GM19438 (cell line): ENCODE results near the gene ITGA3.

ENCODE experiments used
- ATAC-seq: cut with Tn5 transposase; IDR thresholded peaks from one replicate; pipeline ENCODE4 v1.9.1; 2021; ENCODE audit warnings: low read depth; ENCODE audit not compliant: unreplicated experiment

ITGA3 gene

DNA sequence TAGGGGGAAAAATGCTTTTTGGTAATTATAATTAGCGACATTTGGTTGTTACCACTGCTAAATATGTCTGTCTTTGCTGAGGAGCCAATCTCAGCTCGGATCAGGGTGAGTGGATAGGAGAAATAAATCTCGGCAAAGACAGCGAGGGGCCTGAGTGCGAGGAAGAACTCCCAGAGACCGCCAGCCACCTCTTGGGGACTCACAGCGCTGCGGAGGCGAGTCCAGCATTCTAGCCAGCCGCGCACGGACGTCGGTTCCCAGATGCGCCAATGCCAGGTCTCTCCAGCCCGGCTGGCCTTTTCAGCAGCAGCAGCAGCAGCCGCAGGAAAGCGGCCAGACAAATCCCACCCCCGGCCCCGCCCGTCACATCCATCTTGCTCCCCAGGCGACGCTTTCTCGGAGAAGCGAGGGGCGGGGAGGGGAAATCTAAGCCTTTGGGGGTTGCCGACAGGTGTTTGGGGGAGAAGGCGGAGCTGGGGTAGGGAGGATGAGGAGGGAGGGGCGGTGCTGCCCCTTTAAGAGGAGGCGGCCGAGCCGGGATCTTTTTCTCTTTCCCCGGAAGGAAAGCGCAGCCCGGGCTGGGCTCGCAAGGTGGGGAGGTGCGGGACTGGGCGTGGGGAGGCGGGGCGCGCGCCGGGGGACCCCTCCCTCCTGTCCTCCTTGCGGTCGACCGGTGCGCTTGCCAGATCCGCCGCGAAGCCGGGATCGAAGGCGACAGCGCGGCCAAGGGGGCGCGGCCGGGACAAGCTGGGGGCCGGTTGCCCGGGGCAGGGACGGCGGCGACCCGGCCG is at the start of gene ITGA3:
ITGA3 (plus strand) TSS at position 685 of the 791 bp plus-strand sequence. CDS start 330 bp downstream, outside the sequence.
- peak; percentile 46 for ATAC-seq

DNA sequence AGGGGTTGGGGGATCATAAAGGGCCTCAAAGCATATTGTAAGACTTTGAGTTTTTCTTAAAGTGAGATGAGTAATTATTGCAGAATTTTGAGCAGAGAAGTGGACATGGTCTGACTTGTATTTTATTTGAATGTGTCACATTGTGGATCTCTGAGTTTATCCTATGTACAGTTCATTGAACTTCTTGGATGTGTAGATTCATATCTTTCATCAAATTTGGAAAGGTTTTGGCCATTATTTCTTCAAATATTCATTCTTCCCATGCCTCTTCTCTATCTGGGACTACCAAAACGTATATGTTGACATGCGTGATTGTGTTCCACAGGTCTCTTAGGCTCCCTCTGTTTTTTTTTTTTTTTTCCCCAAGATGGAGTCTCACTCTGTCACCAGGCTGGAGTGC is 46.6 kb upstream of the ITGA3 start:
- no peak for ATAC-seq

DNA sequence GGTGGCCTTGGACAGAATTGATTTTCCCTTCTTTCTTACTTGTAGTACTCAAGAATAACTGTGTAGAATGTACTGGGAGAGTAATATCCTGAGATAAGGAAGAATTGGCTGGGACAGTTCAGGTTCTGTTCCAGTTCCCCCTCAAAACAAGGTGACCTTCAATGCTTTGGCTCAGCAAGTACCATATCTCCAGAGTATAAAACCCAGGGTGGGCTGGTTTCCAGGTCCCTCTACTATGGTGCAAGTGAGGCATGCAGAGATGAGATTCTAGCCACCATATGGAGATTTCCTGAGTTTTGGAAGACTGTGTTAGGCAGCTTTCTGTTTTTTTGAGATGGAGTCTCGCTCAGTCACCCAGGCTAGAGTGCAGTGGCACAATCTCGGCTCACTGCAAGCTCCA is 42.8 kb upstream of the ITGA3 start:
- no peak for ATAC-seq

DNA sequence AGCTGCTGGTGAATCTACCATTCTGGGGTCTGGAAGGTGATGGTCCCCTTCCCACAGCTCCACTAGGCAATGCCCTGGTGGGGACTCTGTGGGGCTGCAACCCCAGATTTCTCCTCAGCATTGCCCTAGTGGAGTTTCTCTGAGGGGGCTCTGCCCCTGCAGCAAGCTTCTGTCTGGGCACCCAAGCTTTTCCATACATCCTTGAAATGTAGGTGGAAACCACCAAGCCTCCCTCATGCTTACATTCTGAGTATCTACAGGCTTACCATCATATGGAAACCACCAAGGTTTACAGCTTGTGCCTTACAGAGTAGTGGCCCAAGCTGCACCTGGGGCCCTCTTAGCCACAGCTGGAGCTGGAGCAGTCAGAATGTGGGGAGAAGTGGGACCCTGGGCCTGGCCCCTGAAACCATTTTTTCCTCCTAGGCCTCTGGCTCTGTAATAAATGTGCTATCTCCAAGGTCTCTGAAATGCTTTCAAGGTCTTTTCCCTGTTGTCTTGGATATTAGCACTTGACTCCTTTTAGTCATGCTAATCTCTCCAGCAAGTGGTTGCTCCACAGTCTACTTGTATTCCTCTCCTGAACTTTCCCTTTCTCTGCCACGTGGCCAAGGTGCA is 41.3 kb upstream of the ITGA3 start:
- no peak for ATAC-seq

DNA sequence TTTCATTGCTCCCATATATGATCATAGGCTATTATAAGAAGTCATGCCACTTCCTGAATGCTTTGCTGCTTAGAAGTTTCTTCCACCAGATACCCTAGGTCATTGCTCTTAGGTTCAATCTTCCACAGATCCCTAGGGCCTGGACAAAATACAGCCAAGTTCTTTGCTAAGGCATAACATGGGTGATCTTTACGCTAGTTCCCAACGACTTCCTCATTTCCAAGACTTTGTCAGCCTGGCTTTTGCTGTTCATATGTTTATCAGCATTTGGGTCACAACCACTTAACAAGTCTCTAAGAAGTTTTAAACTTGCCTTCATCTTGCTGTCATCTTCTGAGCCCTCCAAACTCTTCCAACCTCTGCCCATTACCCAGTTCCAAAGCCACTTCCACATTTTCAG is 40.8 kb upstream of the ITGA3 start:
- no peak for ATAC-seq

DNA sequence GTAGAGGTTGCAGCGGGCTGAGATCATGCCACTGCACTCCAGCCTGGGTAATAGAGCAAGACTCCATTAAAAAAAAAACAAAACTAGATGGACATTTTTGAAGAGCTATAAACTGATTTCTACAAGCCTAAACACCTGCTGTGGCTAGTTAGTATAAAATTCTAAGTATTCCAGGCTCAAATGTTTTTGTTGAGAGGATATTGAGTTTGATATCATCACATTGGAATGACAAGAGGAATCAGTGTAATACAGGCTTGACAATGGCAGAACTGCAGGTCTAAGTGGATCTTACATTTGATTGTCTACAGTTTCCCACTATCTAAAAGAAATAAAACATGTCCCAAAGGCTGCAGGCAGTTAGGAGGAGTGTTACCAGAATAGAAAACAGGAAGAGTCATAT is 37.0 kb upstream of the ITGA3 start:
- no peak for ATAC-seq

DNA sequence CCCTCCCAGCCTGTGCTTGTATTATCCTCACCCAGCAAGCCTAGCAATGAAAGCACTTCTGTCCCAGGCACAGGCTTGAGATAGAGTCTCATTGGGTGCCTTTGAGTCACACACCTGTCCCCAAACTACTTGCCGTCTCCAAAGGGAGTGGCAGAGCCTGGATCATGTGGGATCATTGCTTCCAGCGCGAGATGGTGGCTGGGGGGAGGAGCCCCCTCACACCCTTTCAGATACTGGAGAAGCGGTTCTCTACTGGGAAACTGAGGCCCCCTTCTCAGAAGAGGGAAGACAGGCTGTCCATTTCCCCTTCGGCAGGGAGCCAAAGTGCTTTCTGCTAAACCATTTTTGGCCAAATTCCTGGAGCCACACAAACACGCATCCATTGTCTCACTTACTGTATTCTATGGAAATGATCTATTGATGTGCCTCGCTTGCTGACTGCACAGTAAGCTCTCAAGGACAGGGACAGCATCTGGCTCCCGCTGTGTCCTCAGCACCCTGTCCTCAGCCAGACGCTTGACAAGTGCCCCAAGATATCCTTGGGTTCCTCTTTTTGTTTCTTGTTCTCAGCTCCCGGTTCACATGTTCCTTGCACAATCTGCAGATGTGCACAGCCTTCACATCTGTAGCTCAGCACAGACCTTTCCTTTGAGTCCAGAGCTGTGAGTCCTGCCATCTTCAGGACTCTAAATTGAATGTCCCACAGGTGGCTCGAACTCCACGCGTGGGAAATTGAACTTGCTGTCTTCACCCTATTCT is 34.9 kb upstream of the ITGA3 start:
- no peak for ATAC-seq

DNA sequence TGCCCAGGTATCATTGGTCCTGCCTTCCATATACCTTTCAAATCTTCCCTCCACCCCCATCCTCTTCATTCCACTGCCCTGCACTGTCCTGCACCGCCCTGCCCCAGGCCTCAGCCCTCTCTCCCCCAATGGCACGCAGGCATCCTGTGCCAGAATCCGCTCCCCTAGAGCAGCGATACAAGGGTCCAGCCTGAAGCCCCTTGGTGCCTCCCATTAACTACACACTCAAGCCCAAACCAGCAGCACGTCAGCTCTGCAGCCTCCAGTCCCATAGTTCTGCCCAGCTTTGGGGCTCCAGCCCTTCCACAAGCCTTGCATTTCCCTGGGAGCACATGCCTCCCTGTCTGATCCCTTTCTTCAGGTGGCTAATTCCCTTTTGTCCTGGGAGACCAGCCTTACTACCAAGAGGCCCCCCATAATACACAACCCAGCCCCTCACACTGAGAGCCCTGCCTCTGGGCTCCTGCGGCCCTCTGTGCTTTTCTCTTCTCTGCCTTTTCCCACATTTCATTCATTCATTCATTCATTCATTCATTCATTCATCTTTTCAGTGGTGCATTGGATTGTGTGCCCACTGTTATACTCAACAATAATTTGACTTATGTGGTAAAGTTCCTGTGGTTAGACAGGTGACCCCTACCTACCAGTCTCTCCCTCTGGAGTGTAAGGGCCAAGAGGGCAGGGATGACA is 34.1 kb upstream of the ITGA3 start:
- ATAC-seq: no peak

DNA sequence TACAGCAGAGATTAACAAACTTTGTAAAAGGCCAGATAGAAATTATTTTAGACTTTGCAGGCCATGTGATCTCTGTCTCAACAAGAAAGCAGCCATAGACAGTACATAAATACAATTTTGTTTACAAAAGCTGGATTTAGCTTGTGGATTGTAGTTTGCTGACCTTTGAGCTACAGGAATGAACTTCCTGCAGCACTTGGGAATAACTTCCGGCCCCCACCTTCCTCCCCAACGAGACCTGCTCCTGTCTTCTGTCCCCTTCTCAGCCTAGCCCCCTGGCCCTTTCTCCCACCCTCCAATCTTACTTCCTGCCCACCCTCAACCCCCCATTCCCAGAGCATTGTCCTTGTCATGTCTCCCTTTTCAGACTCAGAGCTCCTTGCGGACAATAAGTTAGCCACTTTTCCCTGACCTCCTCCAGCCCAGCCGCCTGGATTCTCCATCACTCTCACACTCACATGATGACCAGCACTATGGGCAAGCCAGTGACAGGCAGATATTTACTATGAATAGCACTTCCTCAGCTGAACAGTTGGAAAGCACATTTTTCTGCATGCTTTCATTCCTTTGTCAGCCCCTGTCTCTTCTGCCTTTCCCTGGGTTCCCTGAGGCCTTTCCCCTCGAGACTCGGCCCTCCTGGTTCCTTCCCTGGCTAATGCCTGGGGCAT is 33.3 kb upstream of the ITGA3 start:
- ATAC-seq: no peak

DNA sequence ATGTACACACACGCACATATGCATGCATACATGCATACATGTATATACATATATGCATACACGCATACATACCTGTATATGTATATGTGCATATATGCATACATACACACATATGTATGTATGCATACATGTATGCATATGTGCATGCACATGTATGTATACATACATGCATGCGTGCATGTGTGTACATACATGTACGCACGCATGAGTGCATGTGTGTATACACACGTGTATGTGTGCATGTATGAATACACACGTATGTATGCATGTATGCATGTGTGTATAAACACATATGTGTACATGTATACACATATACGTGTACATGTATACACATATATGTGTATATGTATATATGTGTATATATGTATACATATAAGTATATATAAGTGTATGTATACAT is 32.4 kb upstream of the ITGA3 start:
- no peak for ATAC-seq

DNA sequence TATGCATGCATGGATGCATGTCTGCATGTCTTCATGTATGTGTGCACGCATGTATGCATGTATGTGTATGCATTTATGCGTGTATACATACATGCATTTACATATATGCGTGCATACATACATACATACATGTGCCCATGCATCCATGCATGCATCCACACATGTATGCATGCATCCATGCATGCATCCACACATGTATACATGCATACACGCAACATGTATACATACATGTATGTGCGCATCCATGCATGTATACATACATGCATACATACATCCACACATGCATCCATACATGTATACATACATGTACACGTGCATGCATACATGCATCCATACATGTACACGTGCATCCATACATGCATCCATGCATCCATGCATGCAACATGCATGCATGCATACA is 31.1 kb upstream of the ITGA3 start:
- no peak for ATAC-seq

DNA sequence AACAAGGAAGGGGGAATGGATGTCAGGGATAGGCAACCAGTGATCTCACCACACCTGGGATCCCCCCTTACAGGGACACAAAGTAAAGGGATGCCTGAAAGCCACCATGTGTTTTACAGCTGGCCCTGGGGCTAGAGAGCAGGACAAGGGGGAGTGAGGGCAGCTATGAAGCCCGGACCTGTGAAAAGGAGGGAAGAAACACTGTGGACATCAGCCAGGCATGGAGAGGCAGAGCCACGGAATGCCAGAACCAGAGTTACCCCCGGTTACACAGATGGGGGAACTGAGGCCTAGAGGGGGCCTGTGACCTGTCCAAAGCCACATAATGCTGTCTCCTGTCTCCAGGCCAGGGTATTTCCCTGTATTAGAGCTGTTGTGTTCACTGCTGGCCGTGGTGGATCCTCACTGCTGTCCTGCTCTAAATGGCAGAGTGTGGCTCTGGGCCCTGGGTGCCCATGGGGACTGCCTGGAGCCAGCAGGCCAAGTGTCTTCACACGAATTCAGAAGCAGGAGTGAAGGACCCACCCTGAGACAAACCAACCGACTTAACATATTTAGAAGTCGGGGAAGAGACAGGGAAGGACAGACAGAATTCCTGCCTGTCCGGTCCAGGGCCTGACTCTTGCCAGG is 29.7 kb upstream of the ITGA3 start:
- ATAC-seq: no peak

DNA sequence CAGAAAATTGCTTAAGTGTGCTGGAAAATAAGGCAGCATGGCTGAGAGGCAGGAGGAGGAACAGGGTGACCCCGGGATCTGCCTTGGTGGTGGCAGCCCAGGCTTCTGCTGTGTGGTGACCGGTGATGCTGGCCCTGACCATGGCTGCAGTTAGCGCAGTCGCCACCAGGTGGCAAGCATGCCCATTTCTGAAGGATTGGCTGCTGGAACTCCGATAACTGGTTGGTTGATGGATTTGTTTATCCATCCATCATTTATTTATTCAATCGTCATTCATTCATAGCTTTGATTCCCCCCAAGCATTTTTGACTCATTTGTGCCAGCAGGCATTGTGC is 29.1 kb upstream of the ITGA3 start:
- no peak for ATAC-seq

DNA sequence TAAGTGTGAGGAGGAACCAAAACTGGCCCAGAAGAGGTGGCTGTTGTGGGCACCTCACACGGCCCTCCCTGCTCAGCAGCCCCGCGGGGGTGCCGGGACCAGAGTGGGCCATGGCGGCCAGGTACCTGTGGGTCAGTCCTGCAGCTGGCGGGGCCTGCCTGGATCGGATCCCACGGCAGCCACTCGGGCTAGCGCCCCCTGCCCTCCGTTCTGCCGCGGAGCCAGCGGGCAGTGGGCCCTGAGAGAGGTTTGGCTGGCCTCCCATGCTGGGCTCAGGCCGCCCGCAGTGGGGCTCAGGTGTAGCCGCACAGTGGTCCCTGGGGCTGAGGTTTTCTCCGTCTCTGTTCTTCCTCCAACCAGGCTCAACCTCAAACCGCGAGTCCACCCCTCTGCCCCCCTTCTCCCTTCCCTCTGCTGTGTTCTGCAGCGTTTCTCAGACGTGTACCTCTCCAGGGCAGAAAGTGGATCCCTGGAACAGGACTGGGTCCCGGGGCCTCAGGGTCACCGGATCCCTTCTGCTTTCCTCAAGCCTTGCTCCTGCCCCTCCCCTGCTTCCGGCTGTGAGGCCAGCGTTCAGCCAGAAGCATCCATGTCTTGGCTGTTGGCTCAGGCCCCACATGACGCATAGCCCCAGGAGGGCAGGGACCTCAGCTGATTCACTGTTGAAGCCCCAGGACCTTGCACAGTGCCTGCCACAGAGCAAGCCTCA is 28.6 kb upstream of the ITGA3 start:
- no peak for ATAC-seq

DNA sequence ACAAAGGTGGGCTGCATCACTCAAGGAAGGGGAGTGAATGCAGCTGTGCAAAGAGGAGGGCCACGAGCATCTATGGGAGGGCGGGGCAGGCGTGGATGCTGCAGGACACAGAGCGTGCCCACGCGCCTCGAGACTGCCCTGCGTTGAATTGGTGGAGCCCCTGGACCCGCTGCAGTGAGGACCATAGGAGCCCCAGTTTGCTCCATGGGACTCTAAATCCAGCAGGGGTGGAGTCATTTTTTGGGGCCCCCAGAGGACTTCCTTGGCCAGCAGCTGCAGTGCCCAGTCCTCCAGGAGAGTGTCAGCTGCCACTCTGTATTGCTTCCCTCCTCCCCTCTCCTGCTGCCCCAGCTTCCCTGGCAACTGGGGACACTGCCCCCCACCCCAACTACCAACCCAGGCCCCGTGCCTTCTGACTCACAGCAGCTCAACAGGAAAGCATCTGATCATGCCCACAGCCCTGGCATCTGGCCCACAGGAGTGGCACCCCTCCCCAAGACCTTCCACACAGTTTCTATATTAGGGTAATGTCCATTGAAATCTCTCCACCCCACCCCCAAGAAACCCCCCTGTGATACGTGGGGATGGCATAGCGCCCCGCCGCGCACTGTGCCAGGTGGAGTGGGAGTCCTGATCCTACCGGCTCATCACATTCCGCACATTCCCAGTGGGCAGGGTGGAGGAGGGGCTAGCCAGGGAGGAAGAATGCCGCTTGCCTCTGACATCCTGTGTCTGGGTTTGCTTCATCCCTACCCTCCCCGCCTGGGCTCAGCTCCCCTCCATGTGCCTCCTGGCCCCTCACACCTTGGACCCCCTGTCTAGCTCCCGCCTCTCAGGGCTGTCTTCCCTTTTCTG is 27.8 kb upstream of the ITGA3 start:
- no peak for ATAC-seq

DNA sequence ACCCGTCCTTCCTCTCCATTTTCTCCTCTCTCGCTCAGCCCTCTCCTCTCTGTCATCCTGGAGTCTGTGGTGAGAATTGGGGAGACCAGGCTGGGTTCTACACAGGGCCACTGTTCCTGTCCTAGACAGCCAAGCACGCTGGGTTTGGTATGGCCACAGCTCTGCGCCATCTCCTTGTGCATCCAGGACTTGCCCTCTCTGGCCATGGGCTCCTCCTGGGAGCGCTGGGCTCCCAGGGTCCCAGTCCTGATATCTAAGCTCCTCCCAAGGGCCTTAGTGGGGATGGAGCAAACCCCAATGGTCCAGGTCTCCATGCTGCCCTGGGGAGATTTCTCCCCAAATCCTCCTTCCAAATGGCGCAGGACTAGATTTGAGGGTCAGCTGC is 27.2 kb upstream of the ITGA3 start:
- ATAC-seq: no peak

DNA sequence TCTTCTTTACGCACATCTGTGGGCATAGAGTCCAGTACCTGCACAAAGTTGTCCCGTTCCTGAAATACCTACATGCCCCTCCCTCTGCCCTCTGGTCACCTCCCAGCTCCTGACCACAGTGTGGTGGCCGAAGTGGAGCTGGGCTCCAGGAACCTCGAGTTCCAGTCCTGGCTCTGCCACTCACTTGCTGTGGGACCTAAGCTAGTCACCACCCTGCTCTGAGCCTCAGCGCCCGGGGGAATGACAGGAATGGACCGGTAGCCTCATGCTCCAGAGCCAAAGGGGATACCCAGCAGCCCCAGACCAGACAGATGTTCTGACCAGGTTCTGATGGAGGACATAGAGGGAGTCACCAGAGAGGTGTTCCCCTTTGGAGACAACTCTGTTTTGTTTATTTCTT is 26.7 kb upstream of the ITGA3 start:
- ATAC-seq: no peak

DNA sequence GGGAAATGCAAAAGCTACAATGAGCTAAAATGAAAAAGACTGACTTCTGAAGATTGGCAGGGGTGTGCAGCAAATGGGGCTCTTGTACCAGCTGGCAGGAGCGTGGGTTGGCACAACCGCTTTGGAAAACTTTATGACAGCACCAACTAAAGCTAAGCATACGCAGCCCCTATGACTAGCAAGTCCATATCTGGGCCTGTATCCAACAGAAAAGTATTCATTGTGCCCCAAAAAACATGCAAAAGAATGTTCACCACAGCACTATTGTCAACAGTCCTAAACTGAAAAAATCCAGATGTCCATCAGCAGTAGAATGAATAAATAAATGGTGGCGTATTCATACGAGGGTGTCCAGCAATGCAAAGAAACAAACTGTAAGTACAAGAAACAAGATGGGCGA is 22.6 kb upstream of the ITGA3 start:
- ATAC-seq: no peak
